Calu3 (cell line): ENCODE measurements around the gene CRYBA2. TPM values are rescaled to one million over a fixed set of nuclear protein-coding genes. Genes with fewer than 3 reads are reported as not detected.

Experiments
- BruUV-seq: library from RNA; stranded (reverse); fragments of 400-500 nt; replicated peaks from 2 replicates; lab custom pipeline; 2021; lab: Mats Ljungman, UMichigan
- CTCF ChIA-PET: fragments of 300-600 bp; sonication (Branson Sonifier 250); formaldehyde crosslinking; loops from one replicate; lab custom pipeline; 2022; ENCODE audit warnings: antibody characterized with exemption; lab: Charles Lee
- DNase-seq: peaks from one replicate; pipeline ENCODE4 v3.0.0; 2022
- H3K27ac Mint-ChIP-seq: one replicate; pipeline ENCODE4 v1.8.0; 2022; ENCODE audit warnings: mixed read lengths; ENCODE audit not compliant: unreplicated experiment
- H3K27me3 Mint-ChIP-seq: one replicate; pipeline ENCODE4 v1.8.0; 2022; ENCODE audit warnings: mixed read lengths; ENCODE audit not compliant: unreplicated experiment
- H3K36me3 Mint-ChIP-seq: one replicate; pipeline ENCODE4 v1.8.0; 2022; ENCODE audit warnings: mild to moderate bottlenecking, moderate library complexity, mixed read lengths; ENCODE audit not compliant: insufficient read depth, unreplicated experiment
- H3K4me1 Mint-ChIP-seq: one replicate; pipeline ENCODE4 v1.8.0; 2022; ENCODE audit warnings: mild to moderate bottlenecking, low read depth, mixed read lengths; ENCODE audit not compliant: unreplicated experiment
- H3K4me3 Mint-ChIP-seq: one replicate; pipeline ENCODE4 v1.8.0; 2022; ENCODE audit warnings: mild to moderate bottlenecking, low read depth, moderate library complexity, mixed read lengths; ENCODE audit not compliant: unreplicated experiment
- H3K9me3 Mint-ChIP-seq: one replicate; pipeline ENCODE4 v1.8.0; 2022; ENCODE audit warnings: low read depth, mixed read lengths; ENCODE audit not compliant: unreplicated experiment
- intact Hi-C: fragments of 100-400 bp; cut with micrococcal nuclease; formaldehyde crosslinking; loops from one replicate; pipeline ENCODE4 v1.10.0; 2022; ENCODE audit not compliant: unreplicated experiment
- total RNA-seq: library from RNA; stranded (reverse); gene quantifications from 2 replicates; pipeline ENCODE4 v1.2.3, GENCODE V29; 2022
- TF ChIP-seq, protein P1 (sequence below): fragments of 200-600 bp; IDR thresholded peaks from one replicate; pipeline ENCODE4 v1.8.0; 2022; ENCODE audit warnings: antibody characterized with exemption; ENCODE audit not compliant: unreplicated experiment

CRYBA2 gene
- total RNA-seq, 1 experiment from 2014 or later = not detected

GRCh38 chr2:218985325-218986091 is 7.7 kb downstream of the CRYBA2 start:
- Mint-ChIP-seq H3K27me3 (peaks cover 100% of the 10 kb centered on the region), H3K4me1 (peaks cover 20% of the 10 kb centered on the region), H3K27ac (no peak overlapping the region), H3K4me3 (no peak overlapping the region), H3K36me3 (peaks cover 9% of the 10 kb centered on the region), H3K9me3 (no peaks in the 10 kb centered on the region)
- CTCF ChIA-PET = no interaction called here
- BruUV-seq = no TSS peak
- TF ChIP-seq, protein P1, sequence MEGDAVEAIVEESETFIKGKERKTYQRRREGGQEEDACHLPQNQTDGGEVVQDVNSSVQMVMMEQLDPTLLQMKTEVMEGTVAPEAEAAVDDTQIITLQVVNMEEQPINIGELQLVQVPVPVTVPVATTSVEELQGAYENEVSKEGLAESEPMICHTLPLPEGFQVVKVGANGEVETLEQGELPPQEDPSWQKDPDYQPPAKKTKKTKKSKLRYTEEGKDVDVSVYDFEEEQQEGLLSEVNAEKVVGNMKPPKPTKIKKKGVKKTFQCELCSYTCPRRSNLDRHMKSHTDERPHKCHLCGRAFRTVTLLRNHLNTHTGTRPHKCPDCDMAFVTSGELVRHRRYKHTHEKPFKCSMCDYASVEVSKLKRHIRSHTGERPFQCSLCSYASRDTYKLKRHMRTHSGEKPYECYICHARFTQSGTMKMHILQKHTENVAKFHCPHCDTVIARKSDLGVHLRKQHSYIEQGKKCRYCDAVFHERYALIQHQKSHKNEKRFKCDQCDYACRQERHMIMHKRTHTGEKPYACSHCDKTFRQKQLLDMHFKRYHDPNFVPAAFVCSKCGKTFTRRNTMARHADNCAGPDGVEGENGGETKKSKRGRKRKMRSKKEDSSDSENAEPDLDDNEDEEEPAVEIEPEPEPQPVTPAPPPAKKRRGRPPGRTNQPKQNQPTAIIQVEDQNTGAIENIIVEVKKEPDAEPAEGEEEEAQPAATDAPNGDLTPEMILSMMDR = no peak
- intact Hi-C loops = loop anchor here (10.0 kb wide), 1 partner anchor 131 kb away; the partner anchor contains the start of gene WNT6
- DNase-seq = no peak

DNA sequence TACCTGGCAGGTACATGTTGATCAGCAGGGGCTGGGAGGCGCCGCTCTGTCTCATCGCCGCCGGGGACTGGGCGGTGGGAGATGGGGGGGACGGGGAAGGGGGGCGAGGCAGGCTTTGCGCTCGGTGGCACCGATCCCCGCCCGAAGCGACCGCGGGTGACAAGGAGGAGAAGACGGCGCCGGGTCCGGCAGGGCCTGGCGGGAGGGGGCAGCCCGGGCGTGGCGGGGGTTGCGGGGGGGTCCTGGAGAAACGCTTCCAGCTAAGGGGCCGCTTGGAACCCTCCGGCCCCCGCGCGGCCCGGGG is 8.2 kb downstream of the CRYBA2 start, which contains the start of gene FEV:
Gene FEV, minus strand, starts transcription at position 164 of the 304 bp plus-strand sequence. Its CDS starts 109 bp downstream, at position 55.
- H3K9me3 Mint-ChIP-seq = no peaks in the 10 kb centered on the region
- peaks cover 9% of the 10 kb centered on the region for H3K36me3 Mint-ChIP-seq
- intact Hi-C loops = loop anchor here (10.0 kb wide), 1 partner anchor 130 kb away; the partner anchor contains the start of gene WNT6
- peaks cover 26% of the 10 kb centered on the region for H3K4me1 Mint-ChIP-seq
- no peak within 1 kb of the TSS for H3K27ac Mint-ChIP-seq
- peak within 1 kb of the TSS; percentile 36 for H3K4me3 Mint-ChIP-seq
- DNase-seq = no peak
- no TSS peak for BruUV-seq
- CTCF ChIA-PET = interaction anchor here (0.6 to 0.9 kb wide), 2 partner anchors 9 to 757 kb away, joined by 3 to 5 read pairs; no protein-coding TSS in a partner anchor
- peaks cover 100% of the 10 kb centered on the region for H3K27me3 Mint-ChIP-seq
- TF ChIP-seq, protein P1 = no peak

DNA sequence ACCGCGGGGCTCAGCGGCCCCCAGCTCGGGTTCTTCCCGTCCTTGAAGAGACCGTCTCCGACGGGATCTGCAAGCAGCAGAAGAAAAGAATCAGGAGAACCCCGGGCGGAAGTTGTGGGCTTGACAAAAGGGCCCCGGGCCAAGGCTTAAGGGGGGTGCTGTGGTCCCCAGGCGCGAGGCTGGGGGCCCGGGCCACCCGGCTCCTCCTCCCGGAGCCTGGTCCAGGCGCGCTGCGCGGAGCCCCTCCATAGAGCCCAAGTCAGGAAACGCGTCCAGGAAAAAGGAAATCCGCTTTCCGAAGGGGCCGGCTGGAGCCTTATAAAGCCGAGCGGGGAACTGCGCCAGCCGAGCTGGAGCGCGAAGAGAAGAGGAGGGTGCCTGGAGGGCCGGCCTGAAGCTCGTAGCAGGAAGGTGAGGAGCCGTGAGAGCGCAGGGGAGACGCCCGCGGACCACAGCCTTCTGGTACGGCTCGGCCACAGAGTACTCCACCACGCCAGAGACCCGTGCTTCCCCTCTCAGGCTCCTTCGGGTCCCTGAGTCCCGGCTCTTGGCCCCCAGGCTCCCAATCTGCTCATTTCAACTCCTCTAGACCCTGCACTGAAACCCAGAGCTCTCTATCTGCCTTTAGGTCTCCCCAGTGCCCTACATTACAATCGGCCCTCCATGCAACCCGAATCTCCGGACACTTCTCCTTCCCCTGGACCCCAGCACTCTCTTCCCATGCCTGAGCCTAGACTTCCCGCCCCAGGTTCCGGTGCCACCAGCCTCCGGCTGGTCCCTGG is 8.8 kb downstream of the CRYBA2 start:
- peaks cover 28% of the 10 kb centered on the region for H3K4me1 Mint-ChIP-seq
- intact Hi-C loops = loop anchor here (10.0 kb wide), 1 partner anchor 130 kb away; the partner anchor contains the start of gene WNT6
- peaks cover 9% of the 10 kb centered on the region for H3K36me3 Mint-ChIP-seq
- BruUV-seq = no TSS peak
- no peak for DNase-seq
- no peaks in the 10 kb centered on the region for H3K9me3 Mint-ChIP-seq
- H3K27ac Mint-ChIP-seq = no peak overlapping the region
- TF ChIP-seq, protein P1 = no peak
- CTCF ChIA-PET = interaction anchor here (0.6 to 0.9 kb wide), 2 partner anchors 10 to 757 kb away, joined by 3 to 5 read pairs; no protein-coding TSS in a partner anchor
- H3K27me3 Mint-ChIP-seq = peaks cover 100% of the 10 kb centered on the region
- H3K4me3 Mint-ChIP-seq = peak overlapping the region; percentile 36

DNA sequence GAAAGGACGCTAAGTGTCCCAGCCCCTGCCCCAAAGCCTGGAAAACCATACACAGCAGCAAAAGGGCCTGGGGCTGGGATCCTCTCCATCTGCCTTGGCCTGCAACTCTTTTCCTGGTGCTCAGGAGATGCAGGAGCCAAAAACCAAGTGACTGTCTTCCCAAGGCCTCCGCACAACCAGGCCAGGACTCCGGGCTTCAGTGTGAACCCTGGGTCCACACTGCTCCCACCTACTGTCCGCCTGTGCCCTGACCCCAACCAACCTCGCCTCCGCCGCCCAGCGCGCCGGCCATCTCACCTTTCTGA is 9.3 kb downstream of the CRYBA2 start:
- Mint-ChIP-seq H3K4me3 (no peak overlapping the region), H3K36me3 (peaks cover 9% of the 10 kb centered on the region), H3K27me3 (peaks cover 95% of the 10 kb centered on the region), H3K27ac (no peak overlapping the region), H3K4me1 (peaks cover 28% of the 10 kb centered on the region), H3K9me3 (no peaks in the 10 kb centered on the region)
- BruUV-seq = no TSS peak
- CTCF ChIA-PET = interaction anchor here (0.9 kb wide), 1 partner anchor 10 kb away, joined by 3 read pairs; no protein-coding TSS in a partner anchor
- no peak for DNase-seq
- TF ChIP-seq, protein P1 = no peak
- intact Hi-C loops = loop anchor here (10.0 kb wide), 1 partner anchor 129 kb away; the partner anchor contains the start of gene WNT6
